H1 (cell line): ENCODE measurements around the gene TPM2. TPM values are rescaled to one million over a fixed set of nuclear protein-coding genes. Genes with fewer than 3 reads are reported as not detected.

ENCODE experiments used
- CTCF ChIA-PET: fragments of 300-600 bp; sonication (Branson Sonifier 250); formaldehyde crosslinking; loops from one replicate; lab custom pipeline; 2021; ENCODE audit not compliant: partially characterized antibody; lab: Charles Lee
- POLR2A ChIA-PET: fragments of 300-600 bp; sonication (Branson Sonifier 250); formaldehyde crosslinking; loops from one replicate; lab custom pipeline; 2021; ENCODE audit warnings: inconsistent platforms; ENCODE audit not compliant: partially characterized antibody; lab: Charles Lee
- DNase-seq, 2 experiments: peaks; one replicate each; pipeline versions ENCODE4 v3.0.0 to v3.0.0-alpha.2; 2010 to 2022; ENCODE audit warnings: low spot score in 2 of 2, low read depth in 1 of 2, mixed read lengths in 1 of 2
- FAIRE-seq: peaks from 2 replicates; lab custom pipeline; 2011; peaks lifted over from hg19 to GRCh38; lab: Jason Lieb, UNC
- H2AFZ ChIP-seq: 2 replicates; pipeline ENCODE4 v1.8.1; 2012; ENCODE audit warnings: low read length, inconsistent platforms
- H2AK5ac ChIP-seq: 2 replicates; pipeline ENCODE4 v1.6.1; 2013; ENCODE audit warnings: low read depth, low read length
- H2BK120ac ChIP-seq: replicated peaks from 2 replicates; pipeline ENCODE3; 2013; ENCODE audit warnings: low read depth, low read length, inconsistent platforms
- H2BK12ac ChIP-seq: 2 replicates; pipeline ENCODE4 v1.6.1; 2013; ENCODE audit warnings: low read depth, low read length
- H2BK15ac ChIP-seq: 2 replicates; pipeline ENCODE4 v1.6.1; 2013; ENCODE audit warnings: low read length
- H2BK20ac ChIP-seq: 2 replicates; pipeline ENCODE4 v1.6.1; 2013; ENCODE audit warnings: low read length
- H2BK5ac ChIP-seq: 2 replicates; pipeline ENCODE4 v1.6.1; 2013; ENCODE audit warnings: low read depth, low read length
- H3K14ac ChIP-seq: 2 replicates; pipeline ENCODE4 v1.6.1; 2013; ENCODE audit warnings: inconsistent platforms; ENCODE audit not compliant: insufficient read length
- H3K18ac ChIP-seq: 2 replicates; pipeline ENCODE4 v1.6.1; 2013; ENCODE audit warnings: low read length; ENCODE audit errors: extremely low read depth
- H3K23ac ChIP-seq: 2 replicates; pipeline ENCODE4 v1.6.1; 2013; ENCODE audit warnings: inconsistent platforms; ENCODE audit not compliant: insufficient read length
- H3K23me2 ChIP-seq: 2 replicates; pipeline ENCODE4 v1.6.1; 2013; ENCODE audit warnings: low read depth, low read length
- H3K27ac ChIP-seq: 2 replicates; pipeline ENCODE4 v1.6.1; 2011; ENCODE audit warnings: low read depth, low read length, inconsistent platforms
- H3K27me3 ChIP-seq, 4 experiments: replicated peaks in 1 of 4; 1 replicate in 1 of 4; 2 replicates in 3 of 4; pipeline versions ENCODE4 v1.6.1 to v1.8.1; 2011 to 2013; ENCODE audit warnings: low read length in 3 of 4, mild to moderate bottlenecking in 3 of 4, inconsistent platforms in 2 of 4, mixed read lengths in 2 of 4, moderate library complexity in 1 of 4; ENCODE audit not compliant: control insufficient read depth in 3 of 4, insufficient read depth in 3 of 4; ENCODE audit errors: extremely low read depth in 1 of 4
- H3K36me3 ChIP-seq, 4 experiments: 2 replicates each; pipeline versions ENCODE4 v1.6.1 to v1.8.1; 2011 to 2013; ENCODE audit warnings: mild to moderate bottlenecking in 4 of 4, low read length in 3 of 4, moderate library complexity in 2 of 4, control low read depth in 1 of 4, inconsistent platforms in 1 of 4; ENCODE audit not compliant: insufficient read depth in 4 of 4, control insufficient read depth in 2 of 4
- H3K4ac ChIP-seq: replicated peaks from 2 replicates; pipeline ENCODE3; 2013; ENCODE audit warnings: low read length, low read depth, mixed read lengths, inconsistent platforms; ENCODE audit not compliant: insufficient read length
- H3K4me1 ChIP-seq, 4 experiments: replicated peaks in 1 of 4; 1 replicate in 1 of 4; 2 replicates in 3 of 4; pipeline versions ENCODE4 v1.6.1 to v1.8.1; 2011 to 2013; ENCODE audit warnings: low read length in 3 of 4, inconsistent platforms in 2 of 4, mixed read lengths in 1 of 4; ENCODE audit not compliant: insufficient read depth in 4 of 4, control insufficient read depth in 3 of 4
- H3K4me2 ChIP-seq, 2 experiments: 2 replicates each; pipeline versions ENCODE4 v1.6.1 to v1.8.1; 2011 to 2013; ENCODE audit warnings: low read depth in 2 of 2, low read length in 2 of 2, control low read depth in 1 of 2, inconsistent platforms in 1 of 2, mild to moderate bottlenecking in 1 of 2; ENCODE audit not compliant: insufficient read depth in 1 of 2
- H3K4me3 ChIP-seq, 4 experiments: fragments of 200-600, 300-600 bp in 1 of 4; sonication (generic), shearing (Covaris generic), sonication (Bioruptor Twin) in 1 of 4; 2 replicates each; pipeline versions ENCODE4 v1.5.1 to v1.8.1; 2011 to 2016; ENCODE audit warnings: low read length in 4 of 4, low read depth in 3 of 4, control low read depth in 2 of 4, inconsistent platforms in 2 of 4, mild to moderate bottlenecking in 2 of 4, mixed read lengths in 1 of 4, moderate library complexity in 1 of 4; ENCODE audit not compliant: insufficient read depth in 2 of 4; ENCODE audit errors: extremely low read depth in 1 of 4
- H3K56ac ChIP-seq: replicated peaks from 2 replicates; pipeline ENCODE3; 2013; ENCODE audit warnings: low read depth, mild to moderate bottlenecking, mixed read lengths, low read length, inconsistent platforms; ENCODE audit not compliant: insufficient read length
- H3K79me1 ChIP-seq: 2 replicates; pipeline ENCODE4 v1.6.1; 2013; ENCODE audit warnings: low read depth, low read length, control low read depth
- H3K79me2 ChIP-seq, 2 experiments: 2 replicates each; pipeline versions ENCODE4 v1.6.1 to v1.8.1; 2012 to 2013; ENCODE audit warnings: low read length in 2 of 2, mild to moderate bottlenecking in 2 of 2, inconsistent platforms in 1 of 2; ENCODE audit not compliant: insufficient read depth in 2 of 2, control insufficient read depth in 1 of 2
- H3K9ac ChIP-seq, 4 experiments: replicated peaks in 1 of 4; 1 replicate in 1 of 4; 2 replicates in 3 of 4; pipeline versions ENCODE4 v1.6.1 to v1.8.1; 2011 to 2013; ENCODE audit warnings: low read depth in 3 of 4, low read length in 3 of 4, control low read depth in 2 of 4, mild to moderate bottlenecking in 2 of 4, moderate library complexity in 2 of 4, inconsistent platforms in 1 of 4; ENCODE audit errors: extremely low read depth in 1 of 4
- H3K9me3 ChIP-seq, 2 experiments: 2 replicates each; pipeline versions ENCODE4 v1.6.1 to v1.8.1; 2012 to 2013; ENCODE audit warnings: mild to moderate bottlenecking in 2 of 2, moderate library complexity in 2 of 2, control low read depth in 1 of 2, inconsistent platforms in 1 of 2, low read depth in 1 of 2, low read length in 1 of 2, mixed read lengths in 1 of 2; ENCODE audit not compliant: insufficient read depth in 2 of 2
- H4K20me1 ChIP-seq, 2 experiments: replicated peaks in 1 of 2; 2 replicates each; pipeline versions ENCODE3 to v1.8.1; 2011 to 2013; ENCODE audit warnings: inconsistent platforms in 2 of 2, low read length in 2 of 2, mild to moderate bottlenecking in 1 of 2; ENCODE audit not compliant: insufficient read depth in 2 of 2, control insufficient read depth in 1 of 2
- H4K5ac ChIP-seq: 2 replicates; pipeline ENCODE4 v1.6.1; 2013; ENCODE audit warnings: low read length, low read depth, mixed read lengths, inconsistent platforms; ENCODE audit not compliant: insufficient read length
- H4K8ac ChIP-seq: 2 replicates; pipeline ENCODE4 v1.8.0; 2013; ENCODE audit warnings: mild to moderate bottlenecking, moderate library complexity, low read length, inconsistent platforms; ENCODE audit not compliant: insufficient read depth; ENCODE audit errors: extremely low read depth
- H4K91ac ChIP-seq: replicated peaks from 2 replicates; pipeline ENCODE3; 2013; ENCODE audit warnings: low read length, mixed read lengths, inconsistent platforms; ENCODE audit not compliant: insufficient read length
- ASH2L ChIP-seq: fragments of 200-600, 300-600 bp; sonication (generic); IDR thresholded peaks from one replicate; pipeline ENCODE4 v1.7.1; 2017; ENCODE audit warnings: low read length
- BRCA1 ChIP-seq: IDR thresholded peaks from 2 replicates; pipeline ENCODE4 v1.6.1; 2012; ENCODE audit warnings: low read depth, low read length, improper control_type of control experiment
- CEBPB ChIP-seq: IDR thresholded peaks from 2 replicates; pipeline ENCODE4 v1.6.1; 2012; ENCODE audit warnings: low read depth, low read length
- CHD2 ChIP-seq: IDR thresholded peaks from 2 replicates; pipeline ENCODE4 v1.6.1; 2012; ENCODE audit warnings: low read length, improper control_type of control experiment
- CREB1 ChIP-seq: IDR thresholded peaks from 2 replicates; pipeline ENCODE4 v1.6.1; 2012; ENCODE audit warnings: inconsistent platforms
- EP300 ChIP-seq, 2 experiments: IDR thresholded peaks; 1 replicate in 1 of 2; 2 replicates in 1 of 2; pipeline ENCODE4 v1.6.1; 2011 to 2012; ENCODE audit warnings: low read depth in 2 of 2, low read length in 2 of 2, mild to moderate bottlenecking in 2 of 2, borderline replicate concordance in 1 of 2, inconsistent platforms in 1 of 2, moderate library complexity in 1 of 2
- GABPA ChIP-seq: IDR thresholded peaks from 2 replicates; pipeline ENCODE4 v1.6.1; 2011; ENCODE audit warnings: mild to moderate bottlenecking, low read length, moderate library complexity, borderline replicate concordance; ENCODE audit not compliant: insufficient read depth
- KDM5A ChIP-seq: fragments of 200-600 bp; IDR thresholded peaks from 2 replicates; pipeline ENCODE4 v1.7.1; 2012; ENCODE audit warnings: mild to moderate bottlenecking, low read length, inconsistent platforms, mixed read lengths
- RXRA ChIP-seq: IDR thresholded peaks from 2 replicates; pipeline ENCODE4 v1.6.1; 2011; ENCODE audit warnings: low read depth, mild to moderate bottlenecking, low read length, moderate library complexity; ENCODE audit not compliant: insufficient read depth
- SUZ12 ChIP-seq: fragments of 200-600 bp; sonication (generic); IDR thresholded peaks from 2 replicates; pipeline ENCODE4 v1.6.1; 2012; ENCODE audit warnings: mild to moderate bottlenecking, inconsistent platforms, low read length, moderate library complexity, mixed read lengths
- TBP ChIP-seq: IDR thresholded peaks from 2 replicates; pipeline ENCODE4 v1.6.1; 2011; ENCODE audit warnings: low read depth, low read length, improper control_type of control experiment
- WGBS, 2 experiments: shearing (Covaris generic) in 1 of 2; methylation state at CpG; one replicate each; pipeline versions ENCODE4 v1.1.6 to v1.1.7; 2013 to 2015; ENCODE audit warnings: low lambda C conversion rate in 2 of 2, mixed read lengths in 2 of 2, inconsistent platforms in 1 of 2, low coverage in 1 of 2, missing lambda C conversion rate in 1 of 2; ENCODE audit not compliant: insufficient replicate concordance in 2 of 2, insufficient coverage in 1 of 2, insufficient read length in 1 of 2; ENCODE audit errors: extremely low coverage in 1 of 2, missing lambda C conversion rate in 1 of 2; 5-methylcytosine and 5-hydroxymethylcytosine counted together
- polyA plus RNA-seq, 7 experiments: library from polyadenylated mRNA; depleted of rRNA in 3 of 7; stranded (reverse) in 5 of 7; unstranded in 2 of 7; fragments of >200 nt in 5 of 7; fragments of 200-250 nt in 2 of 7; gene quantifications; 1 replicate in 5 of 7; 2 replicates in 1 of 7; 4 replicates in 1 of 7; pipeline versions ENCODE4 v1.2.1 to v1.2.3, GENCODE V29; 2011 to 2013; ENCODE audit warnings: missing spikeins in 2 of 7, mixed read lengths in 2 of 7
- total RNA-seq: library from RNA; stranded (reverse); fragmentation: NEBNext Ultra II Directional; extraction: Animal tissue kit (Norgen Biotek cat#: 25700); gene quantifications from 2 replicates; pipeline ENCODE4 v1.2.1, GENCODE V29; 2021
- TF ChIP-seq, protein P1 (sequence below), 3 experiments: IDR thresholded peaks; 1 replicate in 2 of 3; 2 replicates in 1 of 3; pipeline versions ENCODE4 v1.5.1 to v1.6.1; 2011; ENCODE audit warnings: low read length in 3 of 3, mild to moderate bottlenecking in 3 of 3, inconsistent platforms in 2 of 3, low read depth in 1 of 3, moderate library complexity in 1 of 3; ENCODE audit not compliant: insufficient read depth in 1 of 3; ENCODE audit errors: control extremely low read depth in 1 of 3

Gene TPM2
- total and polyA plus RNA-seq, 2 of the 8 experiments (the other 6 are each of a cell fraction or from before 2014, with no cell fraction given) = 62.5 to 181 TPM

DNA sequence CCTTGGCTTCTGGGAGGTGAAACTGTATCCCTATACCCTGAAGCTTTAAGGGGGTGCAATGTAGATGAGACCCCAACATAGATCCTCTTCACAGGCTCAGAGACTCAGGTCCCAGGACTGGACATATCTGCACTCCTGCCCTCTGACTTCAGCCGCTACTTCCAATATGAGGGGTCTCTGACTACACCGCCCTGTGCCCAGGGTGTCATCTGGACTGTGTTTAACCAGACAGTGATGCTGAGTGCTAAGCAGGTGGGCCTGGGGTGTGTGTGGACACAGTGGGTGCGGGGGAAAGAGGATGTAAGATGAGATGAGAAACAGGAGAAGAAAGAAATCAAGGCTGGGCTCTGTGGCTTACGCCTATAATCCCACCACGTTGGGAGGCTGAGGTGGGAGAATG is 10.6 kb downstream of the TPM2 start:
- Histone ChIP-seq H3K18ac (no peak overlapping the region), H2BK5ac (no peak overlapping the region), H2BK20ac (no peak overlapping the region), H3K9ac (no peak overlapping the region), H3K79me2 (no peaks in the 10 kb centered on the region), H3K36me3 (peaks cover 5 to 23% (median 13%) of the 10 kb centered on the region in 4 experiments; a peak in 6 of 8 replicates), H2AK5ac (no peak overlapping the region), H3K27ac (no peak overlapping the region), H3K4me2 (no peak overlapping the region), H3K4me3 (no peak overlapping the region), H4K91ac (no peak overlapping the region), H3K14ac (no peak overlapping the region), H3K79me1 (no peaks in the 10 kb centered on the region), H4K20me1 (peaks cover 2 to 3% of the 10 kb centered on the region in 2 experiments), H3K27me3 (peaks cover 0 to 3% (median 1%) of the 10 kb centered on the region in 4 experiments; a peak in 3 of 7 replicates), H2BK12ac (no peak overlapping the region), H3K23me2 (peaks cover 2% of the 10 kb centered on the region; the same call in 1 of the 2 replicates), H2BK120ac (no peak overlapping the region), H2BK15ac (no peak overlapping the region), H3K23ac (no peak overlapping the region), H3K4ac (no peak overlapping the region), H4K5ac (no peak overlapping the region), H4K8ac (no peak overlapping the region), H3K4me1 (peaks cover 0 to 12% (median 4%) of the 10 kb centered on the region in 4 experiments; a peak in 5 of 7 replicates), H2AFZ (no peak overlapping the region), H3K9me3 (no peaks in the 10 kb centered on the region), H3K56ac (no peak overlapping the region)
- no peak for DNase-seq
- ChIA-PET CTCF (interaction anchor here (0.7 to 2.8 kb wide), 7 partner anchors 9 to 32 kb away, joined by 3 to 23 read pairs (median 6); partner anchors contain the start of genes CCDC107 and RMRP), POLR2A (interaction anchor here (1.0 to 8.4 kb wide), 5 partner anchors 9 to 49 kb away, joined by 3 to 55 read pairs (median 5); partner anchors contain the start of genes ARHGEF39 and TPM2)
- 86% methylated on average over 5 of the region's 5 CpGs; no CpG with 5 or more reads in 1 of the 2 experiments for WGBS, 2 experiments
- no peak for FAIRE-seq
- TF ChIP-seq CEBPB (no peak), TBP (no peak), RXRA (no peak), EP300 (IDR thresholded peaks at IDR 0.05; ENCODE audit: borderline replicate concordance in 1 of 2, low read depth in 2 of 2, low read length in 2 of 2) (no peak), ASH2L (no peak), SUZ12 (no peak), CHD2 (no peak), GABPA (no peak), KDM5A (no peak), CREB1 (no peak), BRCA1 (no peak)
- TF ChIP-seq, protein P1, sequence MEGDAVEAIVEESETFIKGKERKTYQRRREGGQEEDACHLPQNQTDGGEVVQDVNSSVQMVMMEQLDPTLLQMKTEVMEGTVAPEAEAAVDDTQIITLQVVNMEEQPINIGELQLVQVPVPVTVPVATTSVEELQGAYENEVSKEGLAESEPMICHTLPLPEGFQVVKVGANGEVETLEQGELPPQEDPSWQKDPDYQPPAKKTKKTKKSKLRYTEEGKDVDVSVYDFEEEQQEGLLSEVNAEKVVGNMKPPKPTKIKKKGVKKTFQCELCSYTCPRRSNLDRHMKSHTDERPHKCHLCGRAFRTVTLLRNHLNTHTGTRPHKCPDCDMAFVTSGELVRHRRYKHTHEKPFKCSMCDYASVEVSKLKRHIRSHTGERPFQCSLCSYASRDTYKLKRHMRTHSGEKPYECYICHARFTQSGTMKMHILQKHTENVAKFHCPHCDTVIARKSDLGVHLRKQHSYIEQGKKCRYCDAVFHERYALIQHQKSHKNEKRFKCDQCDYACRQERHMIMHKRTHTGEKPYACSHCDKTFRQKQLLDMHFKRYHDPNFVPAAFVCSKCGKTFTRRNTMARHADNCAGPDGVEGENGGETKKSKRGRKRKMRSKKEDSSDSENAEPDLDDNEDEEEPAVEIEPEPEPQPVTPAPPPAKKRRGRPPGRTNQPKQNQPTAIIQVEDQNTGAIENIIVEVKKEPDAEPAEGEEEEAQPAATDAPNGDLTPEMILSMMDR (IDR thresholded peaks at IDR 0.05; ENCODE audit: control extremely low read depth in 1 of 3, insufficient read depth in 1 of 3, low read depth in 1 of 3, low read length in 3 of 3) = no peak
